Measurements from ENCODE around the gene PCDHGA4. TPM values are rescaled to one million over a fixed set of nuclear protein-coding genes. Genes with fewer than 3 reads are reported as not detected.

The PCDHGA4 gene
- total RNA-seq: 1.7 and 1.9 TPM in 2 replicates

DNA sequence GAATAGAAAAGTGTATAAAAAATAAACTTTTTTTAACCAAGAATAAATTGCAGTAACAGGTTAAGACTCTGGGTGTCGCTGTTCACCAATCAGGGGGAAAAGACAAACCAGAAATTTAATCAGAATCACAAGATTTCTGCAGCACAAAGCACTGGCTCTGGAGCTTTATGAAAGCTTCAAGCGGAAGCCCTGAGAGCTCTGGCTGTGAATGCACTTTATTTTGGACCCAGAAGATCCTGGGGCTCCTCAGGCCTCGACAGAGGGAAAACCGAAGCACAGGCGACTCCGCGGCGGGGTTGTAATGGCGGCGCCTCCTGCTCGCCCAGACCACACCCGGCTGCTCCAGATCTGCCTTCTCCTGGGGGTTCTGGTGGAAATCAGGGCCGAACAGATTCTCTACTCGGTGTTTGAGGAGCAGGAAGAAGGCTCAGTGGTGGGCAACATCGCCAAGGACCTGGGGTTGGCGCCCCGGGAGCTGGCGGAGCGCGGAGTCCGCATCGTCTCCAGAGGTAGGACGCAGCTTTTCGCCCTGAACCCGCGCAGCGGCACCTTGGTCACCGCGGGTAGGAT, at the start of gene PCDHGA4:
PCDHGA4 (plus strand) TSS at position 122 of the 570 bp plus-strand sequence; CDS start at position 209, 87 bp downstream.

GRCh38 chr5:141320225-141321169, 34.3 kb upstream of the PCDHGA4 start, which contains the start of gene TAF7:
Gene TAF7, minus strand, starts transcription at chr5:141320784. Its CDS starts 740 bp downstream, at chr5:141320044.

DNA sequence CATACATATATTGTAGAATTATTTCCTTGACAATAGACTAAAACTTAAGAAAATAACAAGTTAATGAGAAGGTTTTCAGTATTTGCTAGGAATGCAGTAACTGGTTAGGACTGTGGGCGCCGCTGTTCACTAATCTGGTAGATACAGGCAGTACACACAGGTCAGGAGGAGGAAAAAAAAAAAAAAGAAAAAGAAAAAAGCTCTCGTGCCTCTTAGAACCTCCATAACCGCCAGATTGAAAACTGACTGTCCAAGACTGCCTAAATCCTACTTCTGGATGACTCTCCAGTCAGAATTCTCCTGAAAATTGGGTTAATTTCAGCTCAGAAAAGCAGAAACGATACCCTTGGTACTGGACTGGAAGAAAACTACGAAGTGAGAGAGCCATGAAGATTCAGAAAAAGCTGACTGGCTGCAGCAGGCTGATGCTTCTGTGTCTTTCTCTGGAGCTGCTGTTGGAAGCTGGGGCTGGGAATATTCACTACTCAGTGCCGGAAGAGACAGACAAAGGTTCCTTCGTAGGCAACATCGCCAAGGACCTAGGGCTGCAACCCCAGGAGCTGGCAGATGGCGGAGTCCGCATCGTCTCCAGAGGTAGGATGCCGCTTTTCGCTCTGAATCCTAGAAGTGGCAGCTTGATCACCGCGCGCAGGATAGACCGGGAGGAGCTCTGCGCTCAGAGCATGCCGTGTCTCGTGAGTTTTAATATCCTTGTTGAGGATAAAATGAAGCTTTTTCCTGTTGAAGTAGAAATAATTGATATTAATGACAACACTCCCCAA, 24.3 kb upstream of the PCDHGA4 start, which contains the start of gene PCDHGA1:
PCDHGA1 (plus strand) TSS at position 216 of the 782 bp plus-strand sequence.

GRCh38 chr5:141338538-141339306, 16.1 kb upstream of the PCDHGA4 start, which contains the start of gene PCDHGA2:
Gene PCDHGA2, plus strand, starts transcription at chr5:141338760.

GRCh38 chr5:141343242-141343952, 11.4 kb upstream of the PCDHGA4 start, which contains the start of gene PCDHGA3:
Gene PCDHGA3, plus strand, starts transcription at chr5:141343829. Its CDS starts 205 bp downstream, at chr5:141344034.

DNA sequence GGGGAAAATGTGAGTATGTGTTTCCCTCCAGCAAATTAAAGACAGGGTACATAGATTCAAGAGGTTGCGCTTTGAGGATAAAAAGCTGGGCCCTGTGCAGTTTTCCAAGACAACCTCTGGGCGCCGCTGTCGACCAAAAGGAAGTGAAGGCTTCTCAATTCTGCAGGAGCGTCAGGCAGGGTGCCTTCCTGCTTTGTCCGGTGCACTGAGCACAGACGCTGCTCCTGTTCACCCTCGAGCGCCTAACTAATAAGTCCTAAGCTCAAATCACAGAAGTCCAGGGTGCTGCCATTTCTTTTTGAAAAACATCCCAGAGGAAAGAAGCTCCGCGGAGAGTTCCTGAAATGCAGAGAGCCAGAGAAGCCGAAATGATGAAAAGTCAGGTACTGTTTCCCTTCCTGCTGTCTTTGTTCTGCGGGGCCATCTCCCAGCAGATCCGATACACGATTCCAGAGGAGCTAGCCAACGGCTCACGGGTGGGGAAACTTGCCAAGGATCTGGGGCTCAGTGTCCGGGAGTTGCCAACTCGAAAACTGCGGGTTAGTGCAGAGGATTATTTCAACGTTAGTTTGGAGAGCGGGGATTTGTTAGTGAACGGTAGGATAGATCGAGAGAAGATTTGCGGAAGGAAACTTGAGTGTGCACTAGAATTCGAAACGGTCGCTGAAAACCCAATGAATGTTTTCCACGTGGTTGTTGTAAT, 4.8 kb upstream of the PCDHGA4 start, which contains the start of gene PCDHGB1:
PCDHGB1 (plus strand) TSS at position 183 of the 703 bp plus-strand sequence; CDS start at position 345, 162 bp downstream.

DNA sequence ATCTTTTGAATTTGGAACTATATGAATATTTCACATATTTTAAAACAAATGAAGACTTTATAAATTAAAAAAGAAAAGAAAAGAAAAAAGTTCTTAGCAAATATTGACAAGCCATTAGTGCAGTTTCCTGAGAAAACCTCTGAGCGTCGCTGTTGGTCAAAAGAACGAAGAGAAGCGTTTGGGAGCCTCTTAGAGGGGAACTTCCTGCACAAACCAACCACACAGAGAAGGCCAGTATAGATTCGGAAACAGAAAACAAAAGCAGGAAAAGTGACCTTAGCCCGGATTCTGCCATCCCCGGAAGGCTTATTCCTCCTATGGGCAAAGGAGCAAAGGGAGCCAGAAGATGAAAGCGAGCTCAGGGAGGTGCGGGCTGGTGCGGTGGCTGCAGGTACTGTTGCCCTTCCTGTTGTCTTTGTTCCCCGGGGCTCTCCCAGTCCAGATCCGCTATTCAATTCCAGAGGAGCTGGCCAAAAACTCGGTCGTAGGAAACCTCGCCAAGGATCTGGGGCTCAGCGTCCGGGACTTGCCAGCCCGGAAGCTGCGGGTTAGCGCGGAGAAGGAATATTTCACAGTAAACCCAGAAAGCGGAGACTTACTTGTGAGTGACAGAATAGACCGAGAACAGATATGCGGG, 5.1 kb downstream of the PCDHGA4 start, which contains the start of gene PCDHGB2:
PCDHGB2 (plus strand) TSS at position 205 of the 637 bp plus-strand sequence; CDS start at position 347, 142 bp downstream.

GRCh38 chr5:141363952-141364660, 9.3 kb downstream of the PCDHGA4 start, which contains the start of gene PCDHGA5:
Gene PCDHGA5, plus strand, starts transcription at chr5:141364162. Its CDS starts 169 bp downstream, at chr5:141364331.

GRCh38 chr5:141369994-141370848, 15.4 kb downstream of the PCDHGA4 start, which contains the start of gene PCDHGB3:
Gene PCDHGB3, plus strand, starts transcription at chr5:141370242. Its CDS starts 153 bp downstream, at chr5:141370395.

DNA sequence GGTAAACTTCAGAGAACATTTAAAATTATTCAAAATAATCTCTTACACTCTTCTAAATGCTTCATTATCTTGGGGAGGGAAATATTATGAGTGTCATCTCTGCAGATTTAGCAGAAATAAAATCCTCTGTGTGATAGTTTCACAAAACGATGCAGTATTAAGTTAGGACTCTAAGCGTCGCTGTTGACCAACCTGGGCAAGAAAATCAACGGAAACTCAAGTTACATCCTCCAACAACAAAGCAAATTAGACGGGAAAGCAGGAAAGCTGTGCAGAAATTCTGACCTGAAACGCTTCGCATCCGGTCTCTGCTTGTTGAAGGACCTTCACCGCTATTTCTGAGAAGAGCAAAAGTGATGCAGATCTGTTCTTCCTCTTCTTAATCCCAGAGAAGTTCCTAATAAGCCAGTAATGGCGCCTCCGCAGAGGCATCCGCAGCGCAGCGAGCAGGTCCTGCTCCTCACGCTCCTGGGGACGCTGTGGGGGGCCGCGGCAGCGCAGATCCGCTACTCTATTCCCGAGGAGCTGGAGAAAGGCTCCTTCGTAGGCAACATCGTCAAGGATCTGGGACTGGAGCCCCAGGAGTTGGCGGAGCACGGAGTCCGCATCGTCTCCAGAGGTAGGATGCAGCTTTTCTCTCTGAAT, 19.0 kb downstream of the PCDHGA4 start, which contains the start of gene PCDHGA6:
PCDHGA6 (plus strand) TSS at position 219 of the 645 bp plus-strand sequence; CDS start at position 412, 193 bp downstream.

DNA sequence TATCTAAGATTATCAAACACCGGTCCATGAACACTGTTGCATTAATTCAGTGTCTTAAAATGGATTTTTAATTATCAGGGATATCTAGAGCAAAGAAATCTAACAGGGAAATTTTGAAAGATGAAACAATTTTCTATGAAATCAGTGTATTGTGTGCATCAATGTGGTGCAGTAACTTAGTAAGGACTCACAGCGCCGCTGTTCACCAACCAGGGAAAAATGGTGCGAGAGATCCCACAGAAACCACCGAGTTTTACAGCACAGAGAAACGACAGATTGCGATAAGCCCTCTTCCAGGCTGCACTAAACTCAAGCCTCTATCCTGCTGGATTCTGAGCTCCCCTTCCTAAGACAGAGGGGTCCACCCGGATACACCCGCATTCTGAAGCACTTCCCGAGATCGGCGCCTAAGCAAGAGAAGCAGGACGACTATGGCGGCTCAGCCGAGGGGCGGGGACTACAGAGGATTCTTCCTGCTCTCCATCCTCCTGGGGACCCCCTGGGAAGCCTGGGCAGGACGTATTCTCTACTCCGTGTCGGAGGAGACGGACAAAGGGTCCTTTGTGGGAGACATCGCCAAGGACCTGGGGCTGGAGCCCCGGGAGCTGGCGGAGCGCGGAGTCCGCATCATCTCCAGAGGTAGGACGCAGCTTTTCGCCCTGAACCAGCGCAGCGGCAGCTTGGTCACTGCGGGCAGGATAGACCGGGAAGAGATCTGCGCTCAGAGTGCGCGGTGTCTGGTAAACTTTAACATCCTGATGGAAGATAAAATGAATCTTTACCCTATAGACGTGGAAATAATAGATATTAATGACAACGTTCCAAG, 27.9 kb downstream of the PCDHGA4 start, which contains the start of gene PCDHGA7:
PCDHGA7 (plus strand) TSS at position 274 of the 826 bp plus-strand sequence; CDS start at position 432, 158 bp downstream.

DNA sequence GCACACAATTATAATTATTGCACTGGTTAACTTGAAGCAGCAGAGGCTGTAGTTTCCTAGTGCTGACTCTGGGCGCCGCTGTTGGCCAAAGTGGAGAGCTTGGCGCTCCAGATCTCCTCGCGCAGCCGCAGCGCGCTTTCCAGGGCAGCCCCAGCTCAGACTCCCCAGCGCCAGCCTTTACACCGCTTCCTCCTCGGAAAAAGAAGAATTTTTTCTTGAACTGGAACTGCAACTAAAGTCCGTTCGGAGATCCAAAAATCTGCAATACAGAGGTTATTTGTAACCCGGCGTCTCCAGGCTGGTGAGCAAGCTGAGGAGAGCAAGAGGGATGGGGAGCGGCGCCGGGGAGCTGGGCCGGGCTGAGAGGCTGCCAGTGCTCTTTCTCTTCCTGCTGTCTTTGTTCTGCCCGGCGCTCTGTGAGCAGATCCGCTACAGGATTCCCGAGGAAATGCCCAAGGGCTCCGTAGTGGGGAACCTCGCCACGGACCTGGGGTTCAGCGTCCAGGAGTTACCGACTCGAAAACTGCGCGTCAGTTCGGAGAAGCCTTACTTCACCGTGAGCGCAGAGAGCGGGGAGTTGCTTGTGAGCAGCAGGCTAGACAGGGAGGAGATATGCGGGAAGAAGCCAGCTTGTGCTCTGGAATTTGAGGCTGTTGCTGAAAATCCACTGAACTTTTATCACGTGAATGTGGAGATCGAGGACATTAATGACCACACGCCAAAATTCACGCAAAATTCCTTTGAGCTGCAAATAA, 32.9 kb downstream of the PCDHGA4 start, which contains the start of gene PCDHGB4:
PCDHGB4 (plus strand) TSS at position 142 of the 755 bp plus-strand sequence; CDS start at position 329, 187 bp downstream.

DNA sequence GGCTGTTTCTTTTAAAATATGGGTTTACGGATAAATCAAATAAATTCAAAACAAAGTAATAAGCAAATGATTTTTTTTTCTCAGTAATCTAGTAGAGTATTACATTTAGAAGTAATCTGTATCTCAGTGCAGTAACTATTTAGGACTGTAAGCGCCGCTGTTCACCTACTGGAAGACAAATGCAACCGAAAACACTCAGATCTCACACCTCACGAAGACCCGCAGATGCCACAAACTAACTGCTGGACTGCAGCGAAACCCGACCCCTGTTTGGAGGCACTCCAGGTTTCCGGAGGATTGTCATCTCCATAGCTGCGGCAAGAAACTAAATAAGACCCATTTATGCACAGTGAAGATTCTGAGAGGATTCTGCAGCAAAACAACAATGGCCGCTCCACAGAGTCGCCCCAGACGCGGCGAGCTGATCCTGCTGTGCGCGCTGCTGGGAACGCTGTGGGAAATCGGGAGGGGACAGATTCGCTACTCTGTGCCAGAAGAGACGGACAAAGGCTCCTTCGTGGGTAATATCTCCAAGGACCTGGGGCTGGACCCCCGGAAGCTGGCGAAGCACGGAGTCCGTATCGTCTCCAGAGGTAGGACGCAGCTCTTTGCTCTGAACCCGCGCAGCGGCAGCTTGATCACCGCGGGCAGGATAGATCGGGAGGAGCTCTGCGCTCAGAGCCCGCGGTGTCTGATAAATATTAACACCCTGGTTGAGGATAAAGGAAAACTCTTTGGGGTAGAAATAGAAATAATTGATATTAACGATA, 37.8 kb downstream of the PCDHGA4 start, which contains the start of gene PCDHGA8:
PCDHGA8 (plus strand) TSS at position 205 of the 770 bp plus-strand sequence; CDS start at position 386, 181 bp downstream.

